Measurements from ENCODE around the gene CREB5.
"Not testable (repeated sequence)": the region's sequence is repeated elsewhere in the genome, so short reads cannot be mapped to it uniquely, and the experiment has no call there.

The CREB5 gene

DNA sequence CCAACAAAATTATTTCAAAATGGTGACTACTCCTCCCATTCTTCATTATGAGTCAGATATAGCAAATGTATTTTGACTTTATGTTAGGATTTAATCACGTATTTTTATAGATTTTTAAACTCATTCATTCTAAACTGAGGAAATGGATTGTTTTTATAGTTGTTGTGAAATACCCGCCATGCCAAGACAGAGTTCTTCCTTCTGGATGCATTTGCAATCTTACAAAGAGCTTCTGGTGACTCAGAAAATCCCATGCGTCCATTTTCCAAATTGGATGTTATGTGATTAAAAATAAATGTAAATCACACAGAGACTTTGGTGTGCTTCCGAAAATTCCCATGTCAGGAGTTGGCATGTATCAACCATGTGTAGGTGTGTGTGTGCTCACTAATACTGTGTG lies 366.5 kb downstream of the CREB5 start:
- Histone ChIP-seq H3K27me3 (ENCODE audit: control insufficient read depth, insufficient read depth, low read length) (no peaks in the 10 kb centered on the region), H3K36me3 (ENCODE audit: control insufficient read depth, insufficient read depth, low read length) (no peaks in the 10 kb centered on the region), H3K9ac (ENCODE audit: low read length) (no peak overlapping the region), H3K9me3 (ENCODE audit: control insufficient read depth, insufficient read depth, low read depth, low read length) (no peaks in the 10 kb centered on the region), H3K27ac (ENCODE audit: low read depth, low read length) (no peak overlapping the region), H3K4me3 (ENCODE audit: low read depth, low read length) (no peak overlapping the region), H3K4me1 (ENCODE audit: control insufficient read depth, insufficient read depth, low read length) (no peaks in the 10 kb centered on the region)

- Histone ChIP-seq H3K4me3 (ENCODE audit: low read depth, low read length) (no peak overlapping the region), H3K4me1 (ENCODE audit: control insufficient read depth, insufficient read depth, low read length) (no peaks in the 10 kb centered on the region; the same call in 1 of the 2 replicates), H3K36me3 (ENCODE audit: control insufficient read depth, insufficient read depth, low read length) (no peaks in the 10 kb centered on the region), H3K27ac (ENCODE audit: low read depth, low read length) (no peak overlapping the region), H3K9me3 (ENCODE audit: control insufficient read depth, insufficient read depth, low read depth, low read length) (no peaks in the 10 kb centered on the region), H3K27me3 (ENCODE audit: control insufficient read depth, insufficient read depth, low read length) (no peaks in the 10 kb centered on the region), H3K9ac (ENCODE audit: low read length) (no peak overlapping the region)
Observed at GRCh38 chr7:28779954-28780353, 367.6 kb downstream of the CREB5 start.

DNA sequence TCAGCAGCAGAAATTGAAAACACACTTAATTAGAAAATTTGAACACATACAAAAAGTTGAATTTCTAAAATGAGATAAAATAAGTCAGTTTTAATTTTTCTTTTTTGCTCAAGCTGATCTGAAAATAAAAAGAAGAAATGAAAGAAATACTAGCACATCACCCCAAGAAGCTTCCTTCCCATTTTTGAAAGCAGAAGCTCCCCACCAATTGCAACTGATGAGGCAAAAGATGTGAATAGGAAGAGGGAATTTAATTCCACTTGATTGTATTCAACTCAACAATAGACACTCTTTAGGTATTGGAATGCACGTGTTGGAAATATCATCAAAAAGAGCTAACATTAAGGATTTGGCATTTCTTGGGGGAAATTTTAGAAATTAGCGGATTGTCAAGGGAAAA lies 370.0 kb downstream of the CREB5 start:
- no peaks in the 10 kb centered on the region for H3K9me3 ChIP-seq (ENCODE audit: control insufficient read depth, insufficient read depth, low read depth, low read length)
- no peak overlapping the region for H3K27ac ChIP-seq (ENCODE audit: low read depth, low read length)
- H3K4me1 ChIP-seq (ENCODE audit: control insufficient read depth, insufficient read depth, low read length): peaks cover 5% of the 10 kb centered on the region; the same call in 1 of the 2 replicates
- no peak overlapping the region for H3K4me3 ChIP-seq (ENCODE audit: low read depth, low read length)
- no peaks in the 10 kb centered on the region for H3K27me3 ChIP-seq (ENCODE audit: control insufficient read depth, insufficient read depth, low read length)
- H3K36me3 ChIP-seq (ENCODE audit: control insufficient read depth, insufficient read depth, low read length): no peaks in the 10 kb centered on the region
- H3K9ac ChIP-seq (ENCODE audit: low read length): no peak overlapping the region

- peaks cover 5% of the 10 kb centered on the region; the same call in 1 of the 2 replicates for H3K4me1 ChIP-seq (ENCODE audit: control insufficient read depth, insufficient read depth, low read length)
- no peaks in the 10 kb centered on the region for H3K27me3 ChIP-seq (ENCODE audit: control insufficient read depth, insufficient read depth, low read length)
- no peaks in the 10 kb centered on the region for H3K9me3 ChIP-seq (ENCODE audit: control insufficient read depth, insufficient read depth, low read depth, low read length)
- H3K9ac ChIP-seq (ENCODE audit: low read length): no peak overlapping the region
- H3K4me3 ChIP-seq (ENCODE audit: low read depth, low read length): no peak overlapping the region
- no peaks in the 10 kb centered on the region for H3K36me3 ChIP-seq (ENCODE audit: control insufficient read depth, insufficient read depth, low read length)
- H3K27ac ChIP-seq (ENCODE audit: low read depth, low read length): no peak overlapping the region
Observed at GRCh38 chr7:28784171-28784902, 372.0 kb downstream of the CREB5 start.

DNA sequence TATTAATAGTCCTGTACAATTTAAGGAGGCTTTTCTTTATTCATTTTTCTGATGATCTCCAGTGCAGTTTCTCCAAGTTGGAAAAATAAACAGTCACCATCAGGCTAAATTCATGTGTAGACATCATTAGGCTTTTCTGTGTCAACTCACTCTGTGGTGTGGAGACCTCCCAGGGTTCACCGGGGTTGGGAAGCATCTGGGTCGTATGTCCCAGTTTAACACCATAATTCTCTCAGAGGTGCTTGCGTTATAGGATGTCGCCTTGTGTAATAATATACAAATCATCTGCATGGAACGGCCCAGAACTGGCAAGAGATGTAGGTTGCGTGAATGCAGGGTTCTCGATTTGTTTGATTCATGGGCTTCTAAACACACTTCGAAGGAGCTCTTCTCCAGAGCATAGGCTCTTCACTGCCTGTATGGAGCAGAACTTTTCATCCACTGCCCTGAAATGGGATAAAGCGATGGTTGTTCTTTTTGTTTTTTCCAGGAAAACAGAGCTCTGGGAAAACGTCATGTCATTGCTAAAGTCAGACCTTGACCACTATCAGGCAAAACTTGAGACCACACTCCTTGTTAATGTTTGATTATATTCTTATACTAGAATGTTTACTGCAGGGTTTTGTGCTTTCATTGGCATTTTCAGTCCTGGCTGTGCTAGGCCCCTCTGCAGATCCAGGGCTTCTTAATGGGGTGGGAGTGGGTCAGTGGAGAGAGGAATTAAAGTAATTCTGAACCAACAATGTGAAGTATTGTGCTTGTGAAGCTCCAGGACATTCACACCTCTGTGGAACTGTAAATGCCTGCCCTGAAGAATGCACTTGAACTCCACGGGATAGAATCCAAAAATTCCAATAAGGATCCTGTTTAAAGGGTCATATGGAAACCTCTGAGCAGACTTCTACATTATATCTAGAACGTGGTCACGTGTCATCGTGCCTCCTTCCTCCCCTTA lies 373.0 kb downstream of the CREB5 start:
- Histone ChIP-seq H3K9ac (ENCODE audit: low read length) (no peak overlapping the region), H3K27ac (ENCODE audit: low read depth, low read length) (no peak overlapping the region), H3K4me3 (ENCODE audit: low read depth, low read length) (no peak overlapping the region), H3K4me1 (ENCODE audit: control insufficient read depth, insufficient read depth, low read length) (peaks cover 5% of the 10 kb centered on the region; the same call in 1 of the 2 replicates), H3K9me3 (ENCODE audit: control insufficient read depth, insufficient read depth, low read depth, low read length) (no peaks in the 10 kb centered on the region), H3K27me3 (ENCODE audit: control insufficient read depth, insufficient read depth, low read length) (no peaks in the 10 kb centered on the region), H3K36me3 (ENCODE audit: control insufficient read depth, insufficient read depth, low read length) (no peaks in the 10 kb centered on the region)

DNA sequence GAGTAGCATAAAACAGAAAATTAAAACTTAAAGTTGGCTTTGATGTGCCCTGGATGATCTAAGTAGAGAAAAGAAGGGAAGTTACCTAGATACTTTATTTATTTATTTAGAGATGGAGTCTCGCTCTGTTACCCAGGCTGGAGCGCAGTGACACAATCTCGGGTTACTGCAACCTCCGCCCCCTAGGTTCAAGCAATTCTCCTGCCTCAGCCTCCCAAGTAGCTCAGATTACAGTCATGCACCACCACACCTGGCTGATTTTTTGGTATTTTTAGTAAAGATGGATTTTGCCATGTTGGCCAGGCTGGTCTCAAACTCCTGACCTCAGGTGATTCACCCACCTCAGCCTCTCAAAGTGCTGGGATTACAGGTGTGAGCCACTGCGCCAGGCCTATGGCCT lies 373.8 kb downstream of the CREB5 start:
- not testable (repeated sequence) for H3K27me3 ChIP-seq (ENCODE audit: control insufficient read depth, insufficient read depth, low read length); H3K36me3 ChIP-seq (ENCODE audit: control insufficient read depth, insufficient read depth, low read length); H3K4me3 ChIP-seq (ENCODE audit: low read depth, low read length); H3K9me3 ChIP-seq (ENCODE audit: control insufficient read depth, insufficient read depth, low read depth, low read length); H3K27ac ChIP-seq (ENCODE audit: low read depth, low read length); H3K4me1 ChIP-seq (ENCODE audit: control insufficient read depth, insufficient read depth, low read length); H3K9ac ChIP-seq (ENCODE audit: low read length)

DNA sequence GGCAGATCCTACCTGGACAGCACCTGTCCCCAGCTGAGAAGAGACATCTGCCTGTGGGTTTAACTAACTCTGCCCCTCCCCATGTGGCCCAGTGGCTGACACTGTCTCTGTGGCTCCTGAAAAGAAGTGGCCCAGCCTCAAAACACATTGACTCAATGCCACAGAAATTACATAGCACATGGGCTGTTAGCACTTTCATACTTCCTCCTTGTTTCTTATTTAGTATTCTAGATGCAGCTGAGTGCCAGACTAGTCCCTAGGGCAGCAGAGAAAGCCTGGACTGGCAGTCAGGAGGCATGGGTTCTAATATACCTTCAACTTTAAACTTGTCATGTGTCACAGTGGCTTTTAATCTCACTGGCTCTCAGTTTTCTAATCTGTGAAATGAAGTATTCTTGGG lies 374.8 kb downstream of the CREB5 start:
- H3K9me3 ChIP-seq (ENCODE audit: control insufficient read depth, insufficient read depth, low read depth, low read length): no peaks in the 10 kb centered on the region
- peaks cover 5% of the 10 kb centered on the region; the same call in 1 of the 2 replicates for H3K4me1 ChIP-seq (ENCODE audit: control insufficient read depth, insufficient read depth, low read length)
- H3K4me3 ChIP-seq (ENCODE audit: low read depth, low read length): no peak overlapping the region
- no peaks in the 10 kb centered on the region for H3K36me3 ChIP-seq (ENCODE audit: control insufficient read depth, insufficient read depth, low read length)
- no peak overlapping the region for H3K27ac ChIP-seq (ENCODE audit: low read depth, low read length)
- no peak overlapping the region for H3K9ac ChIP-seq (ENCODE audit: low read length)
- H3K27me3 ChIP-seq (ENCODE audit: control insufficient read depth, insufficient read depth, low read length): no peaks in the 10 kb centered on the region

DNA sequence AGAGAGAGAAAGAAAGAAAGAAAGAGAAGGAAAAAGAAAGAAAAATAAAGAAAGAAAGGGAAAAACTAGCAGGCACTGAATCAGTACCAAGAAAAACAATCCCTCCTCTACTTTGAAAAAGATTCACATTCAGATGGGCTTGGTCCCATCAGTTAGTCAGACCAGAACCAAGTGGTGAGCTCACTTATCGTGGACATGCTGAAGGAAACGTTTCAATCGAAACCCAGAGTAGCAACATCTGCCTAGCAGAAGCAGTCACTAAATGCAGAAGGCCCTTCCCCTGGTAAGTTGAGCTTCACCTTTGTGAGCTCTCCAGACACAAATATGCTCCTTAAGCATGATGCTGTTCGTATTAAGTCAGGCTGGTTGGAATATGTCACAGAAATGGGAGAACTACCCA lies 378.1 kb downstream of the CREB5 start:
- Histone ChIP-seq H3K9me3 (ENCODE audit: control insufficient read depth, insufficient read depth, low read depth, low read length) (no peaks in the 10 kb centered on the region), H3K4me3 (ENCODE audit: low read depth, low read length) (no peak overlapping the region), H3K36me3 (ENCODE audit: control insufficient read depth, insufficient read depth, low read length) (no peaks in the 10 kb centered on the region), H3K27ac (ENCODE audit: low read depth, low read length) (no peak overlapping the region), H3K4me1 (ENCODE audit: control insufficient read depth, insufficient read depth, low read length) (peaks cover 11% of the 10 kb centered on the region), H3K27me3 (ENCODE audit: control insufficient read depth, insufficient read depth, low read length) (no peaks in the 10 kb centered on the region), H3K9ac (ENCODE audit: low read length) (no peak overlapping the region)

- Histone ChIP-seq H3K4me1 (ENCODE audit: control insufficient read depth, insufficient read depth, low read length) (peaks cover 10% of the 10 kb centered on the region; the same call in 1 of the 2 replicates), H3K4me3 (ENCODE audit: low read depth, low read length) (no peak overlapping the region), H3K9ac (ENCODE audit: low read length) (no peak overlapping the region), H3K27ac (ENCODE audit: low read depth, low read length) (no peak overlapping the region), H3K27me3 (ENCODE audit: control insufficient read depth, insufficient read depth, low read length) (no peaks in the 10 kb centered on the region), H3K36me3 (ENCODE audit: control insufficient read depth, insufficient read depth, low read length) (no peaks in the 10 kb centered on the region), H3K9me3 (ENCODE audit: control insufficient read depth, insufficient read depth, low read depth, low read length) (no peaks in the 10 kb centered on the region)
Observed at GRCh38 chr7:28792858-28793257, 380.5 kb downstream of the CREB5 start.

- Histone ChIP-seq H3K9me3 (ENCODE audit: control insufficient read depth, insufficient read depth, low read depth, low read length) (no peaks in the 10 kb centered on the region), H3K36me3 (ENCODE audit: control insufficient read depth, insufficient read depth, low read length) (no peaks in the 10 kb centered on the region), H3K9ac (ENCODE audit: low read length) (no peak overlapping the region), H3K27me3 (ENCODE audit: control insufficient read depth, insufficient read depth, low read length) (no peaks in the 10 kb centered on the region), H3K4me1 (ENCODE audit: control insufficient read depth, insufficient read depth, low read length) (peaks cover 10% of the 10 kb centered on the region; the same call in 1 of the 2 replicates), H3K27ac (ENCODE audit: low read depth, low read length) (no peak overlapping the region), H3K4me3 (ENCODE audit: low read depth, low read length) (no peak overlapping the region)
Observed at GRCh38 chr7:28793381-28794085, 381.2 kb downstream of the CREB5 start.

Data from HUES6 (cell line).